GM21825 (cell line): ENCODE data around the gene SV2C.
"Not testable (repeated sequence)": the region's sequence is repeated elsewhere in the genome, so short reads cannot be mapped to it uniquely, and the experiment has no call there.

Source experiments
- ATAC-seq: cut with Tn5 transposase; IDR thresholded peaks from one replicate; pipeline ENCODE4 v1.9.1; 2021; ENCODE audit warnings: mild to moderate bottlenecking, moderate library complexity; ENCODE audit not compliant: unreplicated experiment

Gene SV2C

DNA sequence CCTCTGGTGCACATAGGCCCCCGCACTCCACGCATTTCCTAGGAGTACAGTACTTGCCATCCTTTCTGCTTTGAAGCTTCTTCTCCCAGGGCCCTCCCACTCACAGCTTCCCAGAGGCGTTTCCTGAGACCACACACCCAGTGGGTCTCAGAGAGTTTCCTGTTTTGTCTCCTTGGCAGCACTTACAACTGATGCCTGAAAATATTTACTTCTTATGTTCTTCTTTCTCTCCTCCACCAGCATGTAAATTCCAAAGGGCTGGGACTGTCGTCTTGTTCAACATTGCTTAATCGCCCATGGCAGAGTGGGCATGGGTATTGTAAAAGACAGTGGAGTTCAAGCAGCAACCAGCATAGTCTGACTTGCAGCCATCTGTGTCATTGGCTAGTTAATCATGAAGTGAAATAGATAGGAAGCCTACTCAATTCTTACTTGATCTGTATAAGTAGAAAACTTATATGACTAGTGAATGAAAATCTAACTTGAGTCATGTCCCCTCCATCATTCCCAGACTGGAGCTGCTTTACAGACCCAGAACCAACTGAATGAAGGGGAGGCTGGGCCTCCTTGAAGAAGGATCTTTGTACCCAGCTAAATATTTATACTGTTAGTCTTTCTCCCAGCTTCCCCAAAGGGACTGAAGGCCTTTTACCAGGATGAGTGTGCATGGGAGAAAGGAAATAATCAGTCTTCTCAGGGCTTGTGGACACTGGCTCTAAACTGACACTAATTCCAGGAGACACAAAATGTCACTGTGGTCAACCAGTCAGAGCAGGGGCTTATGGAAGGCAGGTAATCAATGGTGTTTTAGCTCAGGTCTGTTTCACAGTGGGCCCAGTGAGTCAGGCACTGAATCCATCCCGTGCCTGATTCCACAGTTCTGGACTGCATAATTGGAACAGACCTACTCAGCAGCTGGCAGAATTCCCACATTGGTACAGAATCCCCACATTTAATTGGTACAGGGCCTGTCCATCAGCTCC lies 116.4 kb downstream of the SV2C start:
- ATAC-seq = no peak

DNA sequence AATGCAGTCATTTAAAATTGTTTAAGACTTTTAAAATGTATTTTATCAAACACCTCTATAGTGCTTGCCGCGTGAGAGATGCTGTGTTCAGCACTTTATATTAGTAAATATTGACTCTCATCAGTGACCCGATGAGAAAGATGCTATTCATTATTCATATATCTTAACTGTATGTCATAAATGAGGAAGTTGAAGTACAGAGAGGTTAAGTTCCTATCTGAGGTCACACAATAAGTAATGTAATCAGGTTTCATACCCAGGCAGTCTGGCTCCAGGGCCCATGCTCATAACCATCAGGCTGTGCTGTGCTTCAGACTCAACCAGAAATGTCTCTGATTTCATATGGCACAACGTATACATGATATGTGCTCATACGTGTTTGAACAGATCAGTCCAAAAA lies 119.0 kb downstream of the SV2C start:
- no peak for ATAC-seq

DNA sequence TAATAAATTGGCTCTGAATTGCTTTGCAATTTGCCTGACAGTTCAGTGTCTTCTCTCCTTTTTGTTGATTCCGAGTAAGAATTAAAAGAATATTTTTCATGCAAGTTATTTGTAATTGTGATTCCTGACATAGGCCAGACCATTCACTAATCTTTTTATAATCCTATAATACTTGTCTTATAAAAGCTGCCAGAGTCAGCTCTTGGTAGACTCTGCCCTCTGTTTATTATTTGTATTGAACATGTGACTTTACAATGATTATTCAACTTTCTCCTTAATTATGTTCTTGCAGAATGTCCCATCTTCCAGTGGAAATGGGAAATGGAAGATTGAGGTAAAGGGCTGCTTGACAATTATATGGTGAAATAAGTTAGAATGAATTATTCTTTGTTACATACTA lies 121.0 kb downstream of the SV2C start:
- no peak for ATAC-seq

DNA sequence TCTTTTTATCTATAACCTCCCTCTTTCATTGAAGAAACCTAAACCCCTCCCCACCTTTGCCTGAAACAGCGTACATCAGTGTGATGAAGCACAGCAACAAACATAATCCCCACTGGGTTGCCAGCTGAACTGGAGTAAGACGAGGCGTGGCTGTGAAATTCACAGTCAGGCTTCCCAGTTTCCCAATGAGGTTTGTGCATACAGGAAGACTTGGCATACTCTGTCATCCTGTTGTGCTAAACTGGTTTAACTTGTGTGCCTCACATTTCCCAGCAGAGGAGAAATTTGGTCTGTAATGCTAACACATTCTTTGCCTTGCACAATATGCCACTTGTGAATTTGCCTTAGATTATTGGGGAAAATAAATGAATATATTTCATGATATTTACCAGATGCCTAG lies 121.5 kb downstream of the SV2C start:
- ATAC-seq = no peak

DNA sequence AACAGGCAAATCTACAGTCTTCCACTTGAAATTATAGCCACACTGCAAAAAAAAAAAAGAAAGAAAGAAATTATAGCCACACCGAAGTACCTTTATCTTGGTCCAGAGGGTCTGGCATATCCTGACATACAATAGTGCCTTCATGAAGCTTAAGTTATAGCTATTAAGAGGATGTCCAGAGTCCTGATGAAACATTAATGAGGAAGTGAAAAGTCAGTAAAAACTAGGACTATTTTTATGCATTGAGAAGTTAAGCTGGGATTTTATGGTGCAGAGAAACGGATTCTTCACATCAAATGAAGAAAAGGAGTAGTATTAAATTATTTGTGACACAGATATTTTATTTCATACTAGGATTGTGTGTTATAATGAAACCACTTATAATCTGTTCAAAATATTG lies 123.9 kb downstream of the SV2C start:
- no peak for ATAC-seq

DNA sequence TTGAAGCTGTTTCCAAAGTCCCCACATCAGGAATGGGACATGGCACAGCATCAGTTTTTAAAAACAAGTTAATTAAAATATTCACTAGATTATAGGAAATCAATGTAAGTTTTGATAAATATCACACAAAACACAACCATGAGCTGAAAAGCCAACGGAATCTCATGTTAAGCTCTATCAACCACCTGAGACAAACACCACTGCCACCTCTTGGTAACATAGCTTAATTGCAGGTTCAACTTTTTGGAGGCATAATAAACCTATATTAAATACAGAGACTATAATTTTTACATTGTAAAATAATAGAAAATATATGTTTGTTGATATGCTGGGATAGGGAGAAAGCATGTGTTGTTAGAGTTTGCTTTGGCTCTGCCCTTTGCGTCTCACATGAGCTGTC lies 126.1 kb downstream of the SV2C start:
- no peak for ATAC-seq

DNA sequence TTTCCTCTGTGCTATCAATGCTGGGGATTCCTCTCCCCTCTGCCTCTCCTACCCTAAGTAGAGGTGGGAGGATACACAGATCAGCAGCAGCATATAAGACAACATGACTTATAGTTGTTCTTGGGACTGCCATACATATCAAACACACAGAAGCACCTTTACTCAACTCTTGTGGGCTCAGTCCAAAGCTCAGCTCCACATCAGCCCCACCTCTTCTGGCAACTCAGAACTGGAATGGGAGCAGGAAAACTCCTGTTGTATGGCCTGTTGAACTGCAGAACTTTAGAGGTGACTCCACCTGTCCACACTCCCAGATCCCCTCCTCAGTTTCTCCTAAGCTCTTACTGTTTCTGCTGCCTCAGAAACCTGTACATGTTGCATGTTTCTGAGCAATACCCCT lies 127.8 kb downstream of the SV2C start:
- no peak for ATAC-seq

DNA sequence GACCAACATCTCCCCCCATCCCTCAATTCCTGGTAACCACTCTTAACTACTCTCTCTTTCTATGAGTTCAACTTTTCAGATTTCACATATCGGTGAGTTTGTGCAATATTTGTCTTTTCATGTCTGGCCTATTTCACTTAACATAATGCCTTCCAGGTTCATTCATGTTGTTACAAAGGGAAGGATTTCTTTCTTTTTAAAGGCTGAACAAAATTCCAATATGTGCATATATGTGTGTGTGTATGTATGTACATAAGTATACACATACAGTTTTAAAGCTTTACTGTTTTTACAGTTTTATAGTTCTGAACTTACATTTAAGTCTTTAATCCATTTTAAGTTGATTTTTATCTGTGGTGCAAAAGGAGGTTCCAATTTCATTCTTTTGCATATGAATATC lies 130.7 kb downstream of the SV2C start:
- no peak for ATAC-seq

DNA sequence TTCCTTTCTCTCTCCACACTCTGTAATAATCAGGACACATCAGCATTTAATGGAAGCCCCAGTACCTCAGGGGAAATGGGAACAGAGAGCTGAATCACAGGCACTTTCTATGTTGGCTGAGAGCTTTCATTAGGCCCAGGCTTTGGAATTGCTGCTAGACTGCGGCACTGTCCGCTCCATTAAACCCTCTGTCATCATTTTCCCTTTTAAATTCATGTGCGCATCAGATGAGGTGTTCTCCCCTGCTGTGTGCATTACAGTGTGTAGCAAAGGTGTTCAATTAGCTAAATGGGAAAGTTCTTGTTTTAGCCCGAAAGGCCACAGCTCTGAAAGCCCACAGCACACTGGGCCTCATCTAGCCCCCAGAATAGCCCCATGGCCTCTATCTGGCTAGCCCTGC lies 133.6 kb downstream of the SV2C start:
- no peak for ATAC-seq

DNA sequence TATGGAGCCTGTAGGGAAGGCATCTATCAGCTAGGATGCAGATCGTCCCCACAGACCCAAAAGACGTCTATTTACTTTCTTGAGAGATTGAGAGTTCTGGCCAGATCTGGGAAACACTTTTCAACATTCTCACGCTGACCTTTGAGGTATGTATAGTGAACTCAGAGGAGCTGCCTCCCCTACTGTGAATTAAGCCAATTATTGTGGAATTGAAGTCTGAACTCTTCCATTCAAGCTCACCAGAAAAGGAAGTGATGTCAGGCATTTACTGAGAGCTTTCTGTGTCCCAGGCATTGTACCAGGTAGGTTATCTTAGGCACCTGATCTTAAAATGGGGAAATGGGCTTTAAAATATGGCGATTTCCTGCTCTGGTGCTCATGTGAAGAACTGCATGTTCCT lies 136.5 kb downstream of the SV2C start:
- ATAC-seq = no peak

DNA sequence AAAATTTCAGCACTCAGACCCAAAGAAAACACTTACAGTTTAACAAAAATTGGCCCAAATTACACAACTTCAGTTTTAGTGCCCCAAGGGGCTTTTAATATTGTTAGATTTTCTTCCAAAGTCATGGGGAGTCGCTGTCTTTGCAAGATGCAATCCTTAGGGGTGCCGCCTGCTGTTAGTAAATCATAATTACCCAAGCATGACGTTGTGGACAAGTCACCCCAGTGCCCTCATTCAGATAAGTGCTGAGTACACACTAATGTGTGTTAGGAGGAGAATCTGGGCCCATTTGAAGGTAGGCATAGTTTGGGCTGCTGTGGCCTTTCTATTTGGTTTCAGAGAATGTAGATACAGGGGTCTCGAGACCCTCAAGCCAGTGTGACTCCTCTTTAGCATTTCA lies 138.1 kb downstream of the SV2C start:
- ATAC-seq = no peak

DNA sequence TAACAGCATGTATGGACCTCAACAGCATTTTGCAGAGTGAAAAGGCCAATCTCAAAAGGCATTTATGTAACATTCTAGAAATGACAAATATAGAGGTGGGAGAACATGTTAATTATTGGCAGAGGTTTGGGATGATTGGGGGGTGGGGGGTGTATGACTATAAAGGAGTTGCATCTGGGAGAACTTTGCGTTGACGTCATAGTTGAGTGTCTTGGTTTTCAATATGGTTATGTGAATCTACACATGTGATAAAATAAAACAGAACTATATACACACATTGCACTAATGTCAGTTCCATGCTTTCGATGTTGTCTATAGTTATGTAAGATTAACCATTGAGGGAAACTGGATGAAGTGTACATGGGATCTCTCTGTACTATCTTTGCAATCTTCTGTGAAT lies 139.1 kb downstream of the SV2C start:
- no peak for ATAC-seq

DNA sequence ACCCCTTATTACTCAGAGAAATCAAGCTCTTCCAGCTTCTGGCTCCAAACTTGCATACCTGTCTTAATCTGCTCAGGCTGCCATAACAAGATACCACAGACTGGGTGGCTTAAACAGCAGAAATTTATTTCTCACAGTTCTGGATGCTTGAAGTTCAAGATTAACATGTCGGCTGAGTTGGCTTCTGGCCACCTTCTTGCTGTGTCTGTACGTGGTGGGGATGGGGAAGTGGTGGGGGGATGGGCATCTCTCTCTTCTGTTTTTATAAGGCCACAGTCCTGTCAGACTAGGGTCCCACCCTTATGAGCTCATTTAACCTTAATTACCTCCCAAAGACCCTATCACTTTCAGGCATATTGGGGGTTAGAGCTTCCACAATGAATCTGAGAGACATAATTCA lies 140.5 kb downstream of the SV2C start:
- no peak for ATAC-seq

DNA sequence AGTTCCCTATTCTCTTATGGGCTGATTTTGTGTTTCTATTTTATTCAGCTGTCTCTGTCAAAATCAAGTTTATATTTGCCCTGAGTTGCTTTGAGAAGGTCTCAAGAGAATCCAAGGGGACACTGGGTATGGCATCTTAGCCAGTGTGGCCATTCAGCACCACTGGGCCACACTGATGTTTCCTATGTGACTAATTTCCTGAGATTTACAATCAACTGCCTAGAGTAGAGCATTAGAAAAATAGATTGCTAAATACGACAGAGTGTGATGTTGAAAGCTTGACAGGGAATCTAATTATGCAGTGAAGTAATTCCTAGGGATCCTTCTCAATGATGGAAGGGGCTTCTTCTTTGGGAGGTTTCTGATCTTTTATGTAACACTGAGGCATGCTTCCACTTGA lies 141.7 kb downstream of the SV2C start:
- ATAC-seq = no peak

DNA sequence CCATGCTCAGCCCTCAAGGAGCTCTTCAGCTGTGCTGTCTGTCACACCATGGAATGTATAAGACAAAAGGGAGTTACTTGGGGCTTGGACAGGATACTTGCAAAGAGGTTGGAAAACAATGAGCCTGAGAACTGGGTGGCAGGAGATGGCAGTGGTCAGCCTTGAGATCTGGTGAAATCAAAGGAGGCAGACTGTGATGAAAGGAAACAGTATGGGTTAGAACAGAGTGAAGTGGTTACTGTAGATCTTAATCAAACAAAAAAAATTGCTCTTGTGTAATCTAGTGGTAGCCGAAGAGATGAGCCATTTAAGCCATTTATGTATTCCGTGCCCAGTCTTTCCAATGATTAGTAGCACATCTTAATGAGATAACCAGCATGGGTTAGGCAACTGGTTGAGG lies 142.2 kb downstream of the SV2C start:
- ATAC-seq = no peak

DNA sequence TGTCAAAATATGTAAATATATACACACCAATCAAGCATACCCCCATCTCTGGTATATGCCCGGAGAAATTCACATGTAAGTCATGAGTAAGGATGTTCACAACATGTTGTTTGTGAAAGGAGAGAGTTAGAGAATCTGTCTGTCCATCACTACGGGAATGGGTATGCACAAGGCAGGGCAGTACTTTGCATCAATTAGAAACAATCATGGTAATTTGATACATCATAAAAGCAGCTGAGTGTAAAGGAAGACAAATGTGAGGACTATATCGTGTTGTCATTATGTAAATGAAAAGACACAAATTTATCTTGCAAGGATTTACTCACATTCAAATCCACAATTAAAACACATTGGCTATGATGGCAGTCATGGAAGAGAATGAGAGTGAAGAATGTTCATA lies 146.7 kb downstream of the SV2C start:
- ATAC-seq = no peak

DNA sequence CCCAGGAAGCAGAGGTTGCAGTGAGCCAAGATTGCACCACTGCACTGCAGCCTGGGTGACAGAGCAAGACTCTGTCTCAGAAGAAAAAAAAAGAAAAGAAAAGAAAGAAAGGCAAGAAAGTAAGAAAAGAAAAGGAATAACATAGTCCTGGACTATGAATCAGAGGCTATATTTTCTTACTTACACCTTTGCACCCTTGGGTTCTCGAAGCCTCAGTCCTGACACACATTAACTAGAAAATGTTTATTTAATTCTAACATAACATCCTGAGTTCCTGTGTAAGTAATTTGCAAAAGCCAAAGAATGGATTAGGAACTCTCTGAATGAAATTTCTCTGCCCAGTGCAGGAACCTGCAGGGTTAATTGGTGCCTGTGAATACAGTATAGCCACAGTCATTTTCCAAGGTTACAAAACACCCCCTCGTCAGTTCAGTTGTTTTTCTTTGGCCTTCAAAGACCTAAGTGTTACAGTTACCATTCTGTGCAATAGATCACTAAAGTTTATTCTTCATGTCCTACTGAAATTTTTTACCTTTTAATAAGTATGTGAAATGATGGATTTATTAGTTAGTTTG lies 147.6 kb downstream of the SV2C start:
- no peak for ATAC-seq

DNA sequence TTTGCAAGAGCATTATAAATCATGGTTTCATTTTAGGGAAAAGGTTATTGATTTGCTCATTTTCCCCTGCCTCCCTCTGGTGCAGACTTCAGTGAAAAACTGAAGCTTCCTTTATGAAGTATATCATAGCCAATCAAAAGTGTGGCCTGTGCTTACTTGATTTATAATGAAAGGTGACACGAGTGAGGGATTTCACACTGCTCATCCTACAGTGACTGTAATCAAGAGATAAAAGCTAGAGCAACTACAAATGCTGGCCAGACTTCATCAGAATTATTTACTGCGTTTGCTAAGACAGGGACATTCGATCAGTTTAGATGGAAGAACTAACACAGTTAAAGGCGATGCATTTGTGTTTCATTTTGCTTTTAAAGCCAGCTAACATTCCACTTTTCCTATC lies 151.5 kb downstream of the SV2C start:
- ATAC-seq = no peak

DNA sequence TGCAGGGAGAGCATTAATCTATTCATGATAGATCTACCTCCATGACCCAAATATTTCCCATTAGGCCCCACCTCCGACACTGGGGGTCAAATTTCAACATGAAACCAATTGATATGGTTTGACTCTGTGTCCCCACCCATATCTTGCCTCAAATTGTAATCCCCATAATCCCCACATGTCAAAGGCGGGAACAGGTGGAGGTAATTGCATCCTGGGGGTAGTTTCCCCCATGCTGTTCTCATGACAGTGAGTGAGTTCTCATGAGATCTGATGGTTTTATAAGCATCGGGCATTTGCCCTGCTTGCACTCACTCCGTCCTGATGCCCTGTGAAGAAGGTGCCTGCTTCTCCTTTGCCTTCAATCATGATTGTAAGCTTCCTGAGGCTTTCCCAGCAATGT lies 153.5 kb downstream of the SV2C start:
- no peak for ATAC-seq

DNA sequence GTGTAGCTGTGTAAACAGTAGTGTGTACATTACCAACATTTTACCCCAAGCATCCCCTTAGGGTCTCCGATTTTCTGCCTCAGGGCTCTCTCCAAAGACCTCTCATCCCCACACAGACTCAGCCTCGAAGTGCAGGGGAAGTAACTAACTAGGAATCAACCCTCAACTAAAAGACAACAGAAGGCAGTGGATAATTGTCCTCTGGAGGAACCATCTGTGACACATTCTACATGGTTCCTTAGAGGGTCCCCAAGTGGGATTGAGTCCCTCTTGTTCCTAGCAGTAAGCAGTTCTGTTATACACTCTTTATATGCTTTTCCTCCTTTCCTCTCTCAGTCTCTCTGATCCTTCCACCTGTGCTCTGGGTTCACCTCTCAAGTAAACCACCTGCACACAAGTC lies 157.2 kb downstream of the SV2C start:
- no peak for ATAC-seq

DNA sequence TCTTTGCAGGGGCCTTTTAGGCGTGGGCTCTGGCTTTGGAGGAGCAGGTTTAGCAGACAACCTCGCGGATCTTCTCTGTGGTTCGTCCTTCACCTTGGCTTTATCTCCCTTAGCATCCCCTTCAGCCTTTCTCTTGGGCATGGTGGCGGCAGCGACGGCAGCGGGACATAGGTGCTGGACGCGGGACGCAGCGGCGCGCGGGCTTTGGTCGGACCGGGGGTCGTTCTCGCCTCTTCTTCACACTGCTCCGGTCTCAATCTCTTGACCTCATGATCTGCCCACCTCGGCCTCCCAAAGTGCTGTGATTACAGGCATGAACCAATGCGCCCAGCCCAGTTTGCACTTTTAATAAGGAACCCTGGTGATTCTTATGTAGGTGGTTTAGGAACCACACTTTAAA lies 159.0 kb downstream of the SV2C start:
- not testable (repeated sequence) for ATAC-seq

DNA sequence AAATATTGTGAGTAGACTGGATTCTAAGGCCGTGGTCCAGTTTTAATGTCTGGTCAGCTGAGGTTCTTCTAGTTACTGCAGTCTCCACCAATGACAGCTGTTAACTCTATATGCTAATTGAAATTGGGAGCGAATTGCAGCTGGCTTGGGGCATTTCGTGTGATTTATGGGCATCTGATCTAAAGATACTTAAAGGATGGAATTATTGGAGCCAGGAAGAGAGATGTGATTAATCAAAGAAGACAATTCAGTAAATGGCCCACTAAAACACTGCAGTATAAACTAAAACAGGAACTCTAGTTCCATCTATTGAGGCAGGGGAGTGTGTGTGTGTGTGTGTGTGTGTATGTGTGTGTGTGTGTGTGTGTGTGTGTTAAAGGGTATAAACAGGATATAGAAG lies 162.4 kb downstream of the SV2C start:
- no peak for ATAC-seq

DNA sequence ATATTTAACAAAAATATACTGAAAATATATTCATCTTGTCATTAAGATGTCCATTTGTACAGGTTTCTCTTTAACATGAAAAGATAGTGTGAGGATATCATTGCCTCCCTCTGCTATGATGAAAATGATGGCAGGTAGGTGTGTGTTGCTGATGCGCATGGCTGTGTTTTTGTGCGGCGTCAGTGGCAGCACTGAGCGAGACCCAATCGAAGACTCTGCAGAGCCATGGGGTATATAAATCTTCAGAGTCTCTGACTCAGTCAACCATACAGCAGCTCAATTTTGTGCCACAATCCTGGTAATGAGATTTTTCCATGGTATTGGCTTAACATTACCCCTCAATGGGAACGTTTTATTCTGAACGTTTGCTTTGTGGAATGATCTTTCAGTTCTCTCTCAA lies 166.4 kb downstream of the SV2C start:
- ATAC-seq = no peak
